Measurements from ENCODE around the gene MYOZ3. TPM values are rescaled to one million over a fixed set of nuclear protein-coding genes. Genes with fewer than 3 reads are reported as not detected.
A peak's percentile ranks its signal among the peaks of the same experiment; 100 is the strongest.

MYOZ3 gene
- total and polyA plus RNA-seq, 5 experiments from 2014 or later: 0.05 to 0.19 TPM; not detected in 3

DNA sequence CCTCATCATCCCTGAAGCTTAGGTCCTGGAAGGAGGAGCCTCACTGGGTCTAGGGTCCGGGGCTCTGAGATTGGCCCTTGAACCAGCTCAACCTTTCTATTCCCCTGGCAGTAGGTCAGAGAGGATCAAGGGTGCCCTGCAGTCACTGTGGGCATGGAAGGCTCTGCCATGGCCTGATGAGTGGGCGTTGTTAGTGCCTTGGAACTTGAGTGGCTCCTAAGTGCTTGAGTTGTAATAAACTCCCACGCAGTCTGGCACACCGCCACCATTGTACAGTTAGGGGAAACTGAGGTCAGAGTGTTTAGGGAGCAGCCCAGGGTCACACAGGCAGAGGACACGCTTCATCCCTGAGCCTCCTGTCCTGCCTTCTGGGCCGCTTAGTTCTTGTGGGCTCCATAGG, 31.0 kb upstream of the MYOZ3 start:
- no peak for ATAC-seq
- H3K4me3 Mint-ChIP-seq: no peak overlapping the region

DNA sequence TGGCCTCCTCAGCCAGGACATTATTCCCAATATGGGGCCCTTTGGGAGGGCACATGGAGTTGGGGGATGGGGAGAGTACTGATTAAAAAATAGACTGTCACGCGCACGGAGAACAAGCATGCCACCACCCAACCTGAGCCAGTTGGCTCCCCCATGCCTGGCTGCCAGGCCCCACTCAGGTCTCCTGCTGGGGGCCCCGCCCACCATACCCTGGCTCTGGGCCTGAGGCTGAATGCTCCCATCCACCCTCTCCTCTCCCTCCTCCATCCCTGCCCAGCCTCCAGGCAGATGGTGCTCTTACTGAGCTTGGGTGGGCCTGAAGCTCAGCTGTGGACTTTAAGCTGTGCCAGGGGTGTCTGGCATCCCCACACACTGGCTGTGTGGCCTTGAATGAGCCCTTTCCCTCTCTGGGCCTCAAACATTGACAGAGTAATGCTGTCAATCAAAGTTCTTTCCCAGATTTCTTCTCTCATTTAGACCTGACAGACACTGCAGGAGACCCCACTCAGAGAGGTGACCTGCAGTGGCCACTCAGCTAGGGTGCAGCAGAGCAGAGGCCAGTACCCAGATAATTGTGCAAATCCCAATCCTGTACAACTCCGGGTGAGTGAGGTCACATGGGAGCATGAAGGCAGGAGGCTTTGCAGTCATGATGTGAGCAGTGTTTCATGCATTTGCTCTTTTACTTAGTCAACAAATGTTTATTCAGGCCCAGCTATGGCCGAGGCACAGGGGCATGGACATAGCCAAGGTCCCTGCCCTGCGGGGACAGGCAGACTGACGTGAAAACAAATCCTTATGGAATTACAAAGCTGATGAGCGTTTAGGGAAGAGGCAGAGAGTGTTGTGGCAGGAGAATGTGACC, 30.4 kb upstream of the MYOZ3 start:
- peaks cover 0 to 1% (median 0%) of the 10 kb centered on the region in 3 donors for H3K36me3 Mint-ChIP-seq
- H3K9me3 Mint-ChIP-seq: no peaks in the 10 kb centered on the region
- DNase-seq (no peak), ATAC-seq (no peak)
- no peak overlapping the region for H3K4me3 Mint-ChIP-seq
- no peak overlapping the region for H3K27ac Mint-ChIP-seq
- H3K27me3 Mint-ChIP-seq: peaks cover 6 to 33% (median 28%) of the 10 kb centered on the region in 5 donors
- POLR2A ChIA-PET: no interaction called here
- H3K4me1 Mint-ChIP-seq: peaks cover 0 to 19% (median 2%) of the 10 kb centered on the region in 4 donors

More for the DNA sequence above, 31.0 kb upstream of the MYOZ3 start:
- H3K27ac Mint-ChIP-seq: no peak overlapping the region
- peaks cover 0 to 19% (median 3%) of the 10 kb centered on the region in 4 donors for H3K4me1 Mint-ChIP-seq
- H3K36me3 Mint-ChIP-seq: peaks cover 0 to 1% (median 0%) of the 10 kb centered on the region in 3 donors
- H3K27me3 Mint-ChIP-seq: peaks cover 6 to 30% (median 24%) of the 10 kb centered on the region in 5 donors
- H3K9me3 Mint-ChIP-seq: no peaks in the 10 kb centered on the region
- no peak for DNase-seq
- POLR2A ChIA-PET: no interaction called here

DNA sequence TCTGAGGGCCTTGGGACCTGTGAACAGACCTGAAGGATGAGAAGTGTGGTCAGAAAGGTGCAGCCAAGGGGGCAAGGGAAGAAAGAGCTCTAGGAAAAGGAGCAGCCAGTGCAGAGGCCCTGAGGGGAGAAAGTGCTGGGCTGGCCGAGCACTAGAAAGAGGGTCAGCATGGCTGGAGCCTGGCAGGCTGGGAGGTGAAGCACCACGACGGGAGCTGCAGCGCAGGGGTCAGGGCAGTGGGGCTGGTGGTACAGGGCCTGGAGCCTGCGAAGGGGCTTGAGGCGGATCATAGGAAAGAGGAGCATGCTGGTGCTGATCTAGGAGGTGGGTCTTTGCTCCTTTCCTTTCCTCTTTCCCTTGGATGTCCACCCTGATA, 29.7 kb upstream of the MYOZ3 start:
- peaks cover 5 to 33% (median 28%) of the 10 kb centered on the region in 5 donors for H3K27me3 Mint-ChIP-seq
- DNase-seq (no peak), ATAC-seq (no peak)
- H3K27ac Mint-ChIP-seq: no peak overlapping the region
- POLR2A ChIA-PET: no interaction called here
- peaks cover 0 to 13% (median 2%) of the 10 kb centered on the region in 4 donors for H3K4me1 Mint-ChIP-seq
- H3K4me3 Mint-ChIP-seq: no peak overlapping the region
- peaks cover 0 to 1% (median 0%) of the 10 kb centered on the region in 3 donors for H3K36me3 Mint-ChIP-seq
- H3K9me3 Mint-ChIP-seq: no peaks in the 10 kb centered on the region

DNA sequence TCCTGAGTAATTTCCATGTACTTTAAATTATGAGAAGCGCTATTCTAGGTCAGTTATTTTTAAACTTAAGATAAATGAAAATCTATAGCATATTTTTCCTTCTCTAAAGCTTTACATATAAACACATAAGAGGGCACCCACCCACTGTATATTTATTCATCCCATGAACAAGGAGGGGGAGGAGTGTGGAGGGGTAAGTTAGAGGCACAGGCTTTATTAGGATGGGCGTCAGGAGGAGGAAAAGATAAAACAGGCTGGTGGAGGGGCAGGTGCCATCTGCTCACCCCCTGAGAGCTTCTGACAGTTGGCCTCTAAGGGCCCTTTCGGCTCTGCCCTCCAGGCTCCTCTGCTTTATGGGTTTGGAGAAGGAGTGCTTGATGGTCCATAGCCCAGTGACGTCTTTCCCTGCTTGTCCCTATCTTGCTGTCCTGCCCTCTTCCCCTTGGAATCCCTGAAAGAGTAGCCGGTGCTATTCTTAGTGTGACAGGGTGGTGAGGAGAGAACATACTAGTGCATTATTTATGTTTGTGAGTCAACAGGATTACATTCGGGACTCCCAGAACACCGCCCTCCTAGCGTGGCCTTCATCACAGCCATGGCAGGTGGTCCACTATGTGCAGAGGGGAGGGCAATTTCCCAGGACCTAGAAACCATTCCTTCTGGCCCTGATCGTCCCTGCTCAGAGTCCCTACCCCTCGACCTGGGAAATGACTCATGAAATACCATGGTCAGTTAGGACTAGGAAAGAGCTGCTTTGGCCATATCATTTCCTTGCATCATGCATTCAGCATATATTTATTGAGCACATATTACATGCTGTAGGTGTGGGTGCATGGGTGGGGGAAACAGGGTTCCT, 28.5 kb upstream of the MYOZ3 start:
- ATAC-seq: no peak
- peaks cover 0 to 3% (median under 1%) of the 10 kb centered on the region in 4 donors for H3K4me1 Mint-ChIP-seq
- H3K4me3 Mint-ChIP-seq: no peak overlapping the region
- DNase-seq: no peak
- POLR2A ChIA-PET: no interaction called here
- peaks cover 3 to 29% (median 25%) of the 10 kb centered on the region in 5 donors for H3K27me3 Mint-ChIP-seq
- peak overlapping the region in 2 of 10 donors; percentile 12 to 55 for H3K27ac Mint-ChIP-seq
- H3K36me3 Mint-ChIP-seq: peaks cover 0 to 1% (median 0%) of the 10 kb centered on the region in 3 donors
- no peaks in the 10 kb centered on the region for H3K9me3 Mint-ChIP-seq

DNA sequence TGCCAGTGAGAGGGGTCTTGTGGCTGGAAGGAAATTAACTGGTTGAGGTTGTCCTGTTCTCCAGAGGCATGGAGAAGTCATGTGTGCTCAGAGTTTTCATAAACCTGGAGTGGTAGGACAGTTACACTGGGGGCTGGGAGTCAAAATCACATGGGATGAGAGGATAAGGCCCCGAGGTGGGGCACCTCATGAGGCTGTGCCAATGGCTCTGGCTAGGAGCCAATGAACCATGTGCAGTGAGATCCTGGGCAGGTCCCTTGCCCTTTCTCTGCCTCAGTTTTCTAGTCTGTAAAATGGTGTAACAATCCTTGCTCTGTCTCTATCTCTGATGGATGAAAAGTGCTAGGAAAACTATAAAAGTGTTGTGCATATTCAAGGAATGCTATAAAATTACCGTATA, 27.6 kb upstream of the MYOZ3 start:
- POLR2A ChIA-PET: no interaction called here
- DNase-seq (no peak), ATAC-seq (no peak)
- H3K27ac Mint-ChIP-seq: peak overlapping the region in 1 of 10 donors; percentile 38
- H3K4me1 Mint-ChIP-seq: peaks cover 0 to 2% (median 0%) of the 10 kb centered on the region in 4 donors
- H3K4me3 Mint-ChIP-seq: no peak overlapping the region
- peaks cover 2 to 30% (median 21%) of the 10 kb centered on the region in 5 donors for H3K27me3 Mint-ChIP-seq
- H3K36me3 Mint-ChIP-seq: peaks cover 0 to 1% (median 0%) of the 10 kb centered on the region in 3 donors
- H3K9me3 Mint-ChIP-seq: no peaks in the 10 kb centered on the region

DNA sequence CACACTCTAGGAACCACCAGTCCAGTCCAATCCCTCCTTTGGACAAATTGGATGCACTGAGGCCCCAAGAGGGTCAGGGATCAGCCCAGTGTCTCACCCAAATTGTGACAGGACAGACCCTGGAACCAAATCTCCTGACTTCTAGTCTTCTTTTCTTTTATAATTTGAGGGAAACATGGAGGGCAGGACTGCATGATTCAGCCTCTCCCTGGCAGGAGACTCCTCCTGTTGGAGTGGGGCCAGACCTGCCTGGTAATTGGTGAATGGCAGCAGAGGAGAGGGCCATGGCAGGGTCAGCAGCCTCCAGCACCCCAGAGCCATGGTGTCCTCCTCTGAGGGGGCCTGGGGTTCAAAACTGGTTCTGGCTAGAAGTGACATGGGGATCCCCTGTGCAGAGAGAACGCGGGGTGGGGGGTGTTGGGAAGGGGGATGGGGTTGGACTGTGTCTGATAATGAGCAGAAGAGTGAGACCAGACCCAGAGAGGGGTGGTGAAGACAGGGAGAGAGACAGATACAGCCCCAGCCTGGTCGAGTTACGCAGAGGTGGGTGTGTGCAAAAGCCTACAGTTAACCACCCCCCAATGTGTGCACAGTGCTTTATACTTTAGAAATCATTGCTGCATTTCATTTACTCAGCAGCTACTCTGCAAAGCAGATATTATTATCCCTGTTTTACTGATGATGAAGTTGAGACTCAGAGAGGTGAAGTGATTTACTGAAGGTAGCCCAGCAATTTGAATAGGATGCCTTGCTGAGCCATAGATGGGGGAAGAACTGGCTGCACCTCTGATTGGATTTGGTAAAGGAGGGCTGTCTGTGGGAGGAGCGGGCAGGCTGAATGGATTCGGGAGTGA, 24.4 kb upstream of the MYOZ3 start:
- Mint-ChIP-seq H3K36me3 (no peaks in the 10 kb centered on the region), H3K4me3 (no peak overlapping the region), H3K9me3 (no peaks in the 10 kb centered on the region), H3K27ac (no peak overlapping the region), H3K4me1 (no peaks in the 10 kb centered on the region), H3K27me3 (peaks cover 4 to 32% (median 17%) of the 10 kb centered on the region in 5 donors)
- POLR2A ChIA-PET: no interaction called here
- DNase-seq (no peak), ATAC-seq (no peak)

DNA sequence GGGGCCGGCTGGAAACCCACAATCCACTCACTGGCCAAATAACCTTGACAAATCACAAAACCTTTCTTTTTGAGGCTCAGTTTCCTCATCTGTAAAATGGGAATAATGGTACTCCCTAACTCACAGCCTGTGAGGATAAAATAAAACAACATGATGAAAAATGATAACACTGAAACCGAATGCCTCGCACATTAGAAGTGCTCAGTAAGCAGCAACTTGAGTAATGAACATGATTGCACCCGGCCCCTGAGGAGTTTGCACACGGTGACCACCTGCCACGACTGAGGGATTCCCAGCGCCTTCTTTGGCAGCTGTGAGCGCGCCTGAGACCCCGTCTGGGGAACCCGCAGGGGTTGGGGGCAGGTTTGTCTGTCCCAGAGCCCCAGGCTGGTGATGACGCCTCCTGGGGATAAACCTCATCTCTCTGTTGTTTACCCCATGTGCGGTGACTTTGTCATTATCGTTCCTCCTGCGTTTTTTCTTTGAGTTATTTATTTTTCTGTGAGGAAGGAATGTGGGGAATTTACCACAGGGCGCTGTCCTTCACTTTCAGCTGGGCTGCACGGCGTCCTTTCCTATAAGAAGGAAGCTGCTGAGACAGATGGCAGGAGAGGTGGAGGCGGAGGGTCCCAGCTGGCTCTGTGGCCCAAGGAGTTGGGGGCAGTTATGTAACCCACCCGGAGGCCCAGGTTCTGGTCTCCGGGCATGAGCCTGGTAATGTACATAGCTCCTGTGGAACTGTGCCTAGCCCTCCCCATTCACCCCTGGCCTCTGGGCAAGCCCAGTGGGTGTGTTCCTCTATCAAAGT, 23.6 kb upstream of the MYOZ3 start:
- H3K27me3 Mint-ChIP-seq: peaks cover 4 to 32% (median 17%) of the 10 kb centered on the region in 5 donors
- no peaks in the 10 kb centered on the region for H3K9me3 Mint-ChIP-seq
- no peaks in the 10 kb centered on the region for H3K36me3 Mint-ChIP-seq

DNA sequence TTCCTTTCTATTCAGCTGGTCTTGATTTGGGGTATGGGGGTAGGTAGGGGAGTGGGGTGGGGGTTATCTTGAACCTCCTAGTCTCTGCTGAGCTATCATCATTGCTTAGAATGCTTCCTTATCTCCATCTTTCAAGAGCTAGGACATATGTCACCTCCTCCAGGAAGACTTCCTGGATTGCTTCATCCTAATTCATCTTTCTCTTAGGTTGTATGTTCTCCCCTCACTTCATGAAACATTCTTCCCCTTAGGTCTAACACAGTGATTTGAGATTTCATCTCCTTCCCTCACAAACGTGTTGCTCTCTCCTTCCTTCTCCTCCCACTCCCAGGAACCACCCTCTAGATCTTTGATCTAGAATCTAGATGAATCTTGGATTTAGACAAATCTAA, 23.0 kb upstream of the MYOZ3 start:
- Mint-ChIP-seq H3K27me3 (peaks cover 4 to 32% (median 17%) of the 10 kb centered on the region in 5 donors), H3K4me3 (no peak overlapping the region), H3K9me3 (no peaks in the 10 kb centered on the region), H3K27ac (peak overlapping the region in 1 of 10 donors; percentile 22), H3K36me3 (no peaks in the 10 kb centered on the region), H3K4me1 (no peaks in the 10 kb centered on the region)
- POLR2A ChIA-PET: no interaction called here
- DNase-seq: no peak
- no peak for ATAC-seq

More for the DNA sequence above, 23.6 kb upstream of the MYOZ3 start:
- ATAC-seq (no peak), DNase-seq (no peak)
- POLR2A ChIA-PET: no interaction called here
- H3K4me3 Mint-ChIP-seq: no peak overlapping the region
- H3K27ac Mint-ChIP-seq: peak overlapping the region in 1 of 10 donors; percentile 34
- no peaks in the 10 kb centered on the region for H3K4me1 Mint-ChIP-seq

DNA sequence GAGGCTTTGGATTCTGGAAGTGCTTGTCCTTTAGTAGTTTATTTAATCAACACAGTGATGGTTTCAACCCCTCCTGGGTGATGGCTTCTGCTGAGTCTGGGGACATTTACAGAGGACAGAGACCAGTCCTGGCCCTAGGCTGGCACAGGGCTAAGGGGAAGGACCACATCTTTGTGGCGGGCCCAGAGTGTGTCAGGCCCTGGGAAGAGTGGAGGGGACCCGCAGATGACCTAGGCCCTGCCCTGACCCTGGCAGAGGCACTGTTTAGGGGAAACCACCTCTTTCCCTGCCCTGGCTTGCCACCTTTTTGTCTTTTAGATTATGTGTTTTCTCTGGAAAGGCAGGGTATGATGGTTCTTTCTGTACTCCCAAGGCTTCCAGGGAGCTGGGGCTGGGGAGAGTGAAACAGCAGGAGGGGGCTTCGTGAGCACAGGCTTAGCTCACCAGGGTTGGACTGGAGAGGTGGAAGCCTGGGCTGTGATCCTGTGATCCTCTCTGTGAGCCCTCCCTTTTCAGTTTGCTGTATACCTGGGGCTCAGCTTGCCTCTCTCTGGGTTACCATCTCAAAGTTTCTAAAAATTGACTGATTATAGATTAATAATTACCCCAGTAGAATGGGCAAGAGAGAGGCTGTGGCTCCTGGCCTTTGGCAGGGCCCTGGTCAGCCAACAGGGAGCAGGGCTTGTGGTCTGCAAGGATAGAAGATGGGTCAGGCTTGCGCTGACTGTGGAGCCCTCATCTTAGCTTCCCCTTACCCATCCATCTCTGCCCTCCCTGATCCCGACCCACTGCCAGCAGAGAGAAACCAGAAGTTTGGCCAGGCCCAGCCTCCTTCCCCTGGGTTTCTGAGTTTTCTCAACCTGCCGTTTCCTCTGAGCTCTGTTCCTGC, 22.3 kb upstream of the MYOZ3 start:
- POLR2A ChIA-PET: no interaction called here
- Mint-ChIP-seq H3K27ac (peak overlapping the region in 1 of 10 donors; percentile 22), H3K4me1 (no peaks in the 10 kb centered on the region)

DNA sequence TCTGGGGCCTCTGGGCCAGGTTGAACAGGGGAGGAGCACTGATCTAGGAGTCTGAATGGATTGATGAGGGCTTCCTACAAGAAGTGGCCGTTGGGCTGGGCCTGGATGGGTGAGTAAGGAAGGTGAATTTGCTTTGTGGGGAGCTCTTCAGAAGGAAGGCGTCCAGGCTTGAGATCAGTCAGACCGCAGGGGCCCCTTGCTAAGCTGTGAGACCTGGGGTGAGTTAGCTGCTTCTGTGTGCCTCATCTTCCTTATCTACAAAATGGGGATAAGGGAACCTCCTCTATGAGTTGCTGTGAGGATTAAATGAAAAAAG, 21.7 kb upstream of the MYOZ3 start:
- peaks cover 4 to 32% (median 17%) of the 10 kb centered on the region in 5 donors for H3K27me3 Mint-ChIP-seq
- H3K36me3 Mint-ChIP-seq: no peaks in the 10 kb centered on the region
- POLR2A ChIA-PET: no interaction called here
- ATAC-seq (no peak), DNase-seq (no peak)
- H3K4me1 Mint-ChIP-seq: no peaks in the 10 kb centered on the region
- no peak overlapping the region for H3K27ac Mint-ChIP-seq
- H3K9me3 Mint-ChIP-seq: no peaks in the 10 kb centered on the region
- no peak overlapping the region for H3K4me3 Mint-ChIP-seq

More for the DNA sequence above, 22.3 kb upstream of the MYOZ3 start:
- Mint-ChIP-seq H3K36me3 (no peaks in the 10 kb centered on the region), H3K27me3 (peaks cover 4 to 32% (median 17%) of the 10 kb centered on the region in 5 donors), H3K9me3 (no peaks in the 10 kb centered on the region), H3K4me3 (no peak overlapping the region)
- DNase-seq (no peak), ATAC-seq (no peak)

DNA sequence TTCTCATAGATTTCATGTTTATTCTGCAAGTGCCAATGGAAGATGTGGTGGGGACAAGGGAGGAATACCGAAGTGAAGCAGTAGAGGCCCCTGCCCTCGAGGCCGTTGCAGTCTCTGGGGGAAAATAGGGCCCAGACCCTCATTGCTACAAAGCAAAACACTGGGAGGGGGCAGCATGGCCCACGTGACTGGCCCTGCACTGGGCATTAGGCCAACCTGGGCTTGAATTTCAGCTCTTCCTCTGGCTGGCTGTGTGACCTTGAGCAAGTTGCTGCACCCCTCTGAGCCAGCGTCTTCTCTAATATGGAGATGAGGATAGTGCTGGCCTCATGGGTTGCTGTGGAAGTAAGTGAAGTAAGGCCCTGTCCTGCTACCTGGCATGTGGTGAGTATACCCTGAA, 21.3 kb upstream of the MYOZ3 start:
- Mint-ChIP-seq H3K36me3 (no peaks in the 10 kb centered on the region), H3K4me3 (no peak overlapping the region), H3K27me3 (peaks cover 4 to 32% (median 19%) of the 10 kb centered on the region in 5 donors), H3K9me3 (no peaks in the 10 kb centered on the region), H3K27ac (no peak overlapping the region), H3K4me1 (no peaks in the 10 kb centered on the region)
- ATAC-seq: no peak
- no peak for DNase-seq
- POLR2A ChIA-PET: no interaction called here

All from naive thymus-derived CD8-positive, alpha-beta T cell (primary cell).